ENCODE data around the gene NOL9. TPM values are rescaled to one million over a fixed set of nuclear protein-coding genes. Genes with fewer than 3 reads are reported as not detected.
A peak's percentile ranks its signal among the peaks of the same experiment; 100 is the strongest.

NOL9 gene
- total RNA-seq, 2 donors from 2014 or later, result 33.2 to 58.0 TPM

- Mint-ChIP-seq H3K27me3 (no peaks in the 10 kb centered on the region), H3K27ac (no peak overlapping the region), H3K4me1 (peaks cover 4% of the 10 kb centered on the region), H3K4me3 (no peak overlapping the region), H3K9me3 (no peaks in the 10 kb centered on the region), H3K36me3 (ENCODE audit: low read depth) (peaks cover 92% of the 10 kb centered on the region)
- ATAC-seq (replicated peaks), result no peak
Observed at GRCh38 chr1:6531996-6532395, 22.3 kb downstream of the NOL9 start.

DNA sequence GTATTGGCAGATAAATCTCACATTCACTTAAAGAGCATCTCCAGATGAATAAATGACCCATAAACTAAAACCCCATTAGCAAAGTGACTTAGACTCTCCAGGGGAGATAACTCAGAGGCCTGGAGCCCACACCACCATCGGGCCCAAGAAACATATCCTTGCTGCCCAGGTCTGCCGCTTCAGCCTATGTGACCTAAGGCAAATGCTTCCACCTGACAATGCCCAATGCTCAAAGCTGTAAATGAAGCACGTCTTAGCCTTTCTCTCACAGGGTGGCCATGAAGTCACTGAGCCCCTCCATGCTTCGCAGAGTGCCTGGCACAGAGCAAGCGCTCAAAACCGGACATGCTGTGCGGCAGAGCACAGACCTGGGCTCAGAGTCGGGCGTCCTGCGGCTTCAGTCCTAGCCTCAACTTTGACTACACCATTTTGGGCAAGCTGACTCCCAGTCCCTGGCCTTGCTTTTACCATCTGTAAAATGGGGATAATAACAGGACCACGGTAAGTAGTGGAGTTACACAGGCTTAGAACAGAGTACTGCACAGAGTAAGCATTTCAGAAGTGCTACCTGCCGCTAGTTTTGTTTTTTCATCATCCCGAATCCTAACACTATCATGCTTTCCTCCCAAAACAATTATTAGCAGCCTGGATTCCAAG, 23.7 kb downstream of the NOL9 start:
- Mint-ChIP-seq H3K36me3 (ENCODE audit: low read depth) (peaks cover 92% of the 10 kb centered on the region), H3K9me3 (no peaks in the 10 kb centered on the region), H3K4me1 (peaks cover 4% of the 10 kb centered on the region), H3K27ac (no peak overlapping the region), H3K4me3 (no peak overlapping the region), H3K27me3 (no peaks in the 10 kb centered on the region)
- no peak for ATAC-seq (replicated peaks)

DNA sequence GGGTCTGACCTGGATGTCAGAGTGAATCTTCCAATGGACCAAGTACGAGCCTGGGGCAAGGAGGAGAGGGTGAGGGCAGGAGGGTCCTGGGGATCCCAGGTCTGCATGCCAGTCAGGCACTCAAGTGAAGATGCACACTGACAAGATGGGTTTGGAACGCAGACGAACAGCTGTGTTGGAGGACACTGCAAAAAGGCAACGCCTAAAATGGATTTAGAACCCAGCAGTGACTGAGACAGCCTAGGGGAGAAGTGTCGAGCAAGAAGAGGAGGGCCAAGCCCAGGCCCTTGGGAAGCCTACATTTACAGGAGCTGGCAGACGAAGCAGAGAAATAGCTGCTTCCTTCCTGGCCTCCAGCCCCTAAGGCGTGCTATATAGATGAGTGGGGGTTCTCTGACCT, 25.8 kb downstream of the NOL9 start:
- no peak for ATAC-seq (replicated peaks)
- Mint-ChIP-seq H3K4me3 (no peak overlapping the region), H3K27ac (no peak overlapping the region), H3K4me1 (no peaks in the 10 kb centered on the region), H3K36me3 (ENCODE audit: low read depth) (peaks cover 93% of the 10 kb centered on the region), H3K9me3 (no peaks in the 10 kb centered on the region), H3K27me3 (no peaks in the 10 kb centered on the region)

DNA sequence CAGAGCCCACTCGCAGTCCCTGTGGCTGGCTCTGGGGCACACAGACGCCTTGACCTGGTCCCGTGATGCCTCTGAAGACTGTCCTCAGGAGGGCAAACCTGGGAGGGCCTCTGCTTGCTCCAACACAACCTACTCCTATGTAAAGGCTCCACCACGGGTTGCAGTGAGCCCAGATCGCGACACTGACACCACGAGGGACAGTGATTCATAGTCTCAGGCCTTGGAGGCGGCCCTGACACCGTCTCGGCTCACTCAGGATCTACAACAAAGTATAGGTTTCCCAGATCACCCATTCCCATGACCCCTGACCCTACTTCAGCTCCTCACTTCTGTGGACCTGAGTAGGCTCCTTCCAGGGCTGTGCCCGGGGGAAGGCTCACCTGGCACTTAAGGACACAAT, 28.0 kb downstream of the NOL9 start:
- no peaks in the 10 kb centered on the region for H3K27me3 Mint-ChIP-seq
- H3K4me1 Mint-ChIP-seq, result no peaks in the 10 kb centered on the region
- no peak for ATAC-seq (replicated peaks)
- H3K9me3 Mint-ChIP-seq, result no peaks in the 10 kb centered on the region
- H3K36me3 Mint-ChIP-seq (ENCODE audit: low read depth), result peaks cover 71% of the 10 kb centered on the region
- H3K4me3 Mint-ChIP-seq, result no peak overlapping the region
- peak overlapping the region; percentile 46 for H3K27ac Mint-ChIP-seq

GRCh38 chr1:6523566-6523965, 30.7 kb downstream of the NOL9 start:
- Mint-ChIP-seq H3K9me3 (no peaks in the 10 kb centered on the region), H3K4me3 (no peak overlapping the region), H3K36me3 (ENCODE audit: low read depth) (peaks cover 49% of the 10 kb centered on the region), H3K27me3 (no peaks in the 10 kb centered on the region), H3K4me1 (no peaks in the 10 kb centered on the region), H3K27ac (no peak overlapping the region)
- ATAC-seq (replicated peaks), result no peak

- no peak overlapping the region for H3K4me3 Mint-ChIP-seq
- H3K9me3 Mint-ChIP-seq, result no peaks in the 10 kb centered on the region
- no peaks in the 10 kb centered on the region for H3K27me3 Mint-ChIP-seq
- H3K4me1 Mint-ChIP-seq, result no peaks in the 10 kb centered on the region
- H3K36me3 Mint-ChIP-seq (ENCODE audit: low read depth), result peaks cover 29% of the 10 kb centered on the region
- no peak for ATAC-seq (replicated peaks)
- peak overlapping the region; percentile 58 for H3K27ac Mint-ChIP-seq
Observed at GRCh38 chr1:6521536-6521935, 32.8 kb downstream of the NOL9 start.

DNA sequence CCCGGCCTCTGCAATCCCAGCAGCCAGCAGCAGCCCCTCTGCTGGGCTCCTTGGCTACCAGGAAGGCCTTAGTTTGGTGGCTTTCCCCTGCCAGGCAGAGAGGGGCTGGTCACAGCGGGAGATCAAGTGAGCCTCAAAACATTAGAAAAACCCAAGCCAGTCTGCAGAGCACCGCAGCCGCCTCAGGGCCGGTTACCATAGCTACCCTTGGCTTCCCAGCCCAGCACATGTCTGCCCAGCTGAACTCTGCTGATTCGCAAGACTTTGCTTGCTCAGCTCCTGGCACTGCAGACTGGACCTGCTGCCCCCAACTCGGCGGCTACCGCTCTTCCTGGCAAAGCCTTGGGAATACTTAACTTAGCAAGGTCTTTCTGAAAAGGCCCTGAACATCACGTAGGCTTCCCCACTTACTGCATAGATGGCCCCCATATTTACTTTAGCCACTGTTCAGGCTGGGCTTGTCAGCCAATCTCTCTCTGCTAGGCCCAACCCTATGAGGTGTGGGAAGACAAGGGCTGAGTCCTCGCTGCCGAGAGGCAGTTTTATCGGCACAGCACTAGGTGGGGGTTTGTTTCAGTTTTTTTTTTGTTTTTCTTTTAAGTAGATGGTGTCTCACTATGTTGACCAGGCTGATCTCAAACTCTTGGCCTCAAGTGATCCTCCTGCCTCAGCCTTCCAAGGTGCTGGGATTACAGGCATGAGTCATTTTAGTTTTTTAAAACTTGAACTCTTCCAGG, 34.2 kb downstream of the NOL9 start:
- H3K4me1 Mint-ChIP-seq, result no peaks in the 10 kb centered on the region
- ATAC-seq (replicated peaks), result no peak
- H3K27me3 Mint-ChIP-seq, result no peaks in the 10 kb centered on the region
- H3K36me3 Mint-ChIP-seq (ENCODE audit: low read depth), result peaks cover 14% of the 10 kb centered on the region
- no peaks in the 10 kb centered on the region for H3K9me3 Mint-ChIP-seq
- no peak overlapping the region for H3K27ac Mint-ChIP-seq
- no peak overlapping the region for H3K4me3 Mint-ChIP-seq

DNA sequence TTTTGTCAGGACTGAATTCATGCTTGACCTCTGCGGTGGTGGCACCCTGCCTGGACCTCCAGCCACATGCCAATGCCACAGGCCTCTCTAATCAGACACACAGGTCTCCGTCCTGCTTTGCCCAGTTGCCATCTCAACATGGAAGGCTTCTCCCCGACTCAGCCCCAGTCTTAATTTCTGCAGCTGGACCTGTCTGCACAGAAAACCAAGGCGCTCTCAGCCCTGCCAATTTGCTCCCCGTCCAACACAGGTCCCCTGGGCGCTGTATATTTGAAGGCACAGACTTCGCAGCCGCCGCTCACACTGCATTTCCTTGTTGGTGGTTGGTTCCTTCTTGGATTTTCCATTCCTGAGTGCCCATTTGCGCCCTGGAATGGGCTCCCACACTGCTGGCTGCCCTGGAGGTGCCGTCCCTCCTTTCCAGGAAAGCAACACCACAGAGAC, 34.8 kb downstream of the NOL9 start:
- Mint-ChIP-seq H3K27me3 (no peaks in the 10 kb centered on the region), H3K27ac (no peak overlapping the region), H3K4me3 (no peak overlapping the region), H3K9me3 (no peaks in the 10 kb centered on the region), H3K4me1 (no peaks in the 10 kb centered on the region), H3K36me3 (ENCODE audit: low read depth) (peaks cover 10% of the 10 kb centered on the region)
- ATAC-seq (replicated peaks), result no peak

GRCh38 chr1:6517435-6517851, 36.9 kb downstream of the NOL9 start:
- H3K9me3 Mint-ChIP-seq, result no peaks in the 10 kb centered on the region
- ATAC-seq (replicated peaks), result no peak
- no peaks in the 10 kb centered on the region for H3K4me1 Mint-ChIP-seq
- H3K27ac Mint-ChIP-seq, result no peak overlapping the region
- no peak overlapping the region for H3K4me3 Mint-ChIP-seq
- H3K36me3 Mint-ChIP-seq (ENCODE audit: low read depth), result no peaks in the 10 kb centered on the region
- H3K27me3 Mint-ChIP-seq, result no peaks in the 10 kb centered on the region

- no peak for ATAC-seq (replicated peaks)
- no peak overlapping the region for H3K27ac Mint-ChIP-seq
- H3K4me1 Mint-ChIP-seq, result no peaks in the 10 kb centered on the region
- no peaks in the 10 kb centered on the region for H3K36me3 Mint-ChIP-seq (ENCODE audit: low read depth)
- no peaks in the 10 kb centered on the region for H3K27me3 Mint-ChIP-seq
- no peaks in the 10 kb centered on the region for H3K9me3 Mint-ChIP-seq
- no peak overlapping the region for H3K4me3 Mint-ChIP-seq
Observed at GRCh38 chr1:6515771-6516170, 38.5 kb downstream of the NOL9 start.

GRCh38 chr1:6513320-6513801, 41.0 kb downstream of the NOL9 start:
- Mint-ChIP-seq H3K27me3 (no peaks in the 10 kb centered on the region), H3K27ac (no peak overlapping the region), H3K9me3 (no peaks in the 10 kb centered on the region), H3K4me1 (no peaks in the 10 kb centered on the region), H3K36me3 (ENCODE audit: low read depth) (no peaks in the 10 kb centered on the region), H3K4me3 (no peak overlapping the region)
- no peak for ATAC-seq (replicated peaks)

GRCh38 chr1:6512908-6513280, 41.4 kb downstream of the NOL9 start:
- Mint-ChIP-seq H3K9me3 (no peaks in the 10 kb centered on the region), H3K27me3 (no peaks in the 10 kb centered on the region), H3K4me3 (no peak overlapping the region), H3K4me1 (no peaks in the 10 kb centered on the region), H3K27ac (no peak overlapping the region), H3K36me3 (ENCODE audit: low read depth) (no peaks in the 10 kb centered on the region)
- no peak for ATAC-seq (replicated peaks)

DNA sequence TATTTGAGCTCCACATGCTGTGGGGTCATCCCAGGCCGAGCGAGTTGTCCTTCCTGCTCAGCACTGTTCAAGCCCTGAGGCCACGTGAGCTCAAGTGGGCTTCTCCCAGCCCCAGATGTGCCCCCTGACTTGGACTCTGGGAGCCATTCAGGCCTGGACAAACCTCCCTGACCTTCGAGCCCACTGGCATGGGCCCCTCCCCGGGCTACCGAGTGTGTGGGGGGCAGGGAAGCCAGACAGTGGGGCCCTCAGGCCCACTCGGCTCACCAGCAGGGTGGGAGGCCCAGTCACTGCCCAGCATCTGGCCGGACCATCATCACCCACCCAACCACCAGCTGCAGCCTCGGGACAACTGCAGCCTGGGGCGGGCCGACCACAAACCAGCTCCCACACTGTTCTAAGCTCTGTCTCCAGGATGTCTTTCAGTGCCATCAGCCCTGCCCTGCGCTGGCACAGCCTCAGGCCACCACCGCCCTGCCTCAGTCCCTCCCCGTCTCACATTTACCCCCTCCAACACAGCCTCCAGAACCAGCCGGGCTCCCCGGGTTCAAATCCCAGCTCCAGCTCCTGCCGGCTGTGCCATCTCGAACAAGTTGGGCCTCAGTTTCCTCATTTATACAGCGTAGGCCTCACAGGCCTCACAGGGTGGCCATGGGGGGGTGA, 41.9 kb downstream of the NOL9 start:
- Mint-ChIP-seq H3K9me3 (no peaks in the 10 kb centered on the region), H3K4me1 (no peaks in the 10 kb centered on the region), H3K36me3 (ENCODE audit: low read depth) (no peaks in the 10 kb centered on the region), H3K27me3 (no peaks in the 10 kb centered on the region), H3K4me3 (no peak overlapping the region), H3K27ac (no peak overlapping the region)
- no peak for ATAC-seq (replicated peaks)

DNA sequence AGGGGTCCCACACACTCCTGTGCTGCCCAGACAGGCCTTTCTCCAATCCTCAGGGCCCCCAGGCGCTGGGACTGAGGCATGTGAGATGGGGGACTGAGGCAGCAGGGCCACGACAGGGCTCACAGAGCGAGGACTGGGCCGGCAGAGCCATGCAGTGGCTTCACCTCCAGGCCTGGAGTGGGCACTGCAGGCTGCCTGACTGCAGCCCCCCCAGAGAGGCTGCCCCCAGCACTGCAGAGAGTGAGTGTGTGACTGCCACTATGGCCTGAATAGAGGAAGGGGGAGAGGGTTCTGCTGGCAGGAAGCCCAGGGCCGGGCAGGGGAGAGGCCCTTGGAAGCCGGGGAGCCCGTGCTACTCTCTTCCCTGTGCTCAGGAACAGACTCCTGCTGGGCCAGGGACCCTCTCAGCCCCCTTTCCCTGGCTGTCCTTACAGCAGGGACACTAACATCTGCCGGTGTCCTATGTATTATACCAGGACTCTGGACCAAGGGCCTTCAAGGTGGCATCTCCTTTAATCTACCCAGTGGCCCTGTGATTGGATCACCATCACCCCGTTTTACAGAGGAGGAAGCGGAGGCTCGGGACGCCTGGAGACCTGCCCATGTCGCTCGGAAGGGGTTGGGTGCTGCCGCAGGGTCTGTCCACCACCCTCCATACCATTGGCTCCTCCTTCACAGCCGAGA, 42.6 kb downstream of the NOL9 start:
- Mint-ChIP-seq H3K9me3 (no peaks in the 10 kb centered on the region), H3K4me1 (no peaks in the 10 kb centered on the region), H3K4me3 (no peak overlapping the region), H3K27me3 (peaks cover 4% of the 10 kb centered on the region), H3K27ac (no peak overlapping the region), H3K36me3 (ENCODE audit: low read depth) (no peaks in the 10 kb centered on the region)
- ATAC-seq (replicated peaks), result no peak

All from activated T-helper 17 cell treated with anti-CD3 and anti-CD28 coated beads, Interleukin-2, amount 50 U/mL, for 72 hours (primary cell).